Measurements from ENCODE around the gene RTP2. TPM values are rescaled to one million over a fixed set of nuclear protein-coding genes. Genes with fewer than 3 reads are reported as not detected.

RTP2 gene
- total RNA-seq, 2 experiments from 2014 or later: not detected

- H3K4me1 Mint-ChIP-seq (ENCODE audit: low read depth): peaks cover 37% of the 10 kb centered on the region
- DNase-seq (peak; percentile 84), ATAC-seq (peak; percentile 22)
- ChIA-PET CTCF (interaction anchor here (0.6 to 7.7 kb wide), 112 partner anchors 7 to 1408 kb away, joined by 3 to 346 read pairs (median 6); partner anchors contain the start of gene LPP), POLR2A (interaction anchor here (0.5 to 2.5 kb wide), 13 partner anchors 177 to 1212 kb away, joined by 3 to 13 read pairs (median 4); partner anchors contain the start of gene LPP)
- H3K36me3 Mint-ChIP-seq (ENCODE audit: low read depth): peaks cover 6% of the 10 kb centered on the region
- peak overlapping the region; percentile 98 for H3K27ac Mint-ChIP-seq
- no peaks in the 10 kb centered on the region for H3K27me3 Mint-ChIP-seq
- peak overlapping the region; percentile 93 for H3K4me3 Mint-ChIP-seq
- TF ChIP-seq, protein P1, sequence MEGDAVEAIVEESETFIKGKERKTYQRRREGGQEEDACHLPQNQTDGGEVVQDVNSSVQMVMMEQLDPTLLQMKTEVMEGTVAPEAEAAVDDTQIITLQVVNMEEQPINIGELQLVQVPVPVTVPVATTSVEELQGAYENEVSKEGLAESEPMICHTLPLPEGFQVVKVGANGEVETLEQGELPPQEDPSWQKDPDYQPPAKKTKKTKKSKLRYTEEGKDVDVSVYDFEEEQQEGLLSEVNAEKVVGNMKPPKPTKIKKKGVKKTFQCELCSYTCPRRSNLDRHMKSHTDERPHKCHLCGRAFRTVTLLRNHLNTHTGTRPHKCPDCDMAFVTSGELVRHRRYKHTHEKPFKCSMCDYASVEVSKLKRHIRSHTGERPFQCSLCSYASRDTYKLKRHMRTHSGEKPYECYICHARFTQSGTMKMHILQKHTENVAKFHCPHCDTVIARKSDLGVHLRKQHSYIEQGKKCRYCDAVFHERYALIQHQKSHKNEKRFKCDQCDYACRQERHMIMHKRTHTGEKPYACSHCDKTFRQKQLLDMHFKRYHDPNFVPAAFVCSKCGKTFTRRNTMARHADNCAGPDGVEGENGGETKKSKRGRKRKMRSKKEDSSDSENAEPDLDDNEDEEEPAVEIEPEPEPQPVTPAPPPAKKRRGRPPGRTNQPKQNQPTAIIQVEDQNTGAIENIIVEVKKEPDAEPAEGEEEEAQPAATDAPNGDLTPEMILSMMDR (IDR thresholded peaks at IDR 0.05): peak; percentile 97
- intact Hi-C loops (cut with micrococcal nuclease): loop anchor here (2.0 to 10.0 kb wide), 10 partner anchors 233 to 1293 kb away; no protein-coding TSS in a partner anchor
- H3K9me3 Mint-ChIP-seq: no peaks in the 10 kb centered on the region
These were observed 39.3 kb upstream of the RTP2 start for GRCh38 chr3:187741403-187742350.

DNA sequence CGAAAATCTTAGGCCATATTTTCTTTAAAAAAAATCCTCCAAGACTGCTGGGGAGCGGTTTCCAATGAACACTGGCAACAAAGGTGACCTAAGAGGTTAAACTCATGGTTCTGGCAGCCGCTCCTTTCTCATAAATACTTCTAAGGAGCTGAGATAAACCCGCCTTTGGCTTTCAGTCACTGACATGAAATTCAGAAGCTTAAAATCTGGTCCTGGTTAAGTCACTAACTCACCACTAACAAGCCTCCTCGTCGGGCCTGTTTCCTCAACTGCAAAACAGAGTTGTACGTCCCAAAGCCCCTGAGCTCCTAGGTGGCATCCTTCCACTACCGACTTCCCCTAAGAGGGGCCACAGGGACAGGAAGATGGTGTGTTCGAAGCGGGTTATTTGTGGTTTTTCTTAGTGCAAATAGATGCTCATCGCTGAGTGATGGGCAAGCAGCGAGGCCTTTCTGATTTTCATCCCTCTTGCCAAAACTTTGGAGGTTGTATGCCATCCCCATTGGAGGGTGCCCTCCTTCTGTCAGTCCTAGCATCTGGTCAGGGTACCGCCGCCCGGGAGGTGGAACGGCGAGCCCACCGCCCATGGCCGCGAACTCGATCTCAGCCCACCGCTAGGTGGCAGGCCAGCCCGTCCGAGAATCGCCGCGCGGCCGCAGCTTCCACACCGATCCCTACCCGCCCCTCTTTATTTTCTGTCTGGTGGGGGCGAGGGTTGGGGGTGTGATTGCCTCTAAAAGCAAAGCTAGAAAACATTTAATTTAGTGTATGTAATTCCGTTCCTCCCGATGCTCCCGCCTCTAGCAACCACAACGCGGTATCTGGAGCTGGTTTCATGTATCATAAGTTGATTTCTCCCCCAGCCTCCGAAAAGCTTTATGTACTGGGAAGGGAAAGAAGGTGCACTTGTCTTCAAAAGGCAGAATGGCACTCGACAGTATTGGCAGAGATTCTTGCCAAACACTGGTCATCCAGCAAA lies 38.4 kb upstream of the RTP2 start:
- intact Hi-C loops (cut with micrococcal nuclease): loop anchor here (2.0 to 10.0 kb wide), 9 partner anchors 417 to 1294 kb away; no protein-coding TSS in a partner anchor
- TF ChIP-seq, protein P1 (IDR thresholded peaks at IDR 0.05): peak; percentile 99
- ChIA-PET POLR2A (interaction anchor here (0.8 to 1.8 kb wide), 12 partner anchors 178 to 1213 kb away, joined by 3 to 13 read pairs (median 4); partner anchors contain the start of gene LPP), CTCF (interaction anchor here (0.6 to 7.7 kb wide), 189 partner anchors 8 to 1424 kb away, joined by 3 to 346 read pairs (median 4); partner anchors contain the start of gene LPP)
- Mint-ChIP-seq H3K9me3 (no peaks in the 10 kb centered on the region), H3K27ac (peak overlapping the region; percentile 98), H3K27me3 (no peaks in the 10 kb centered on the region), H3K36me3 (ENCODE audit: low read depth) (peaks cover 6% of the 10 kb centered on the region), H3K4me1 (ENCODE audit: low read depth) (peaks cover 47% of the 10 kb centered on the region), H3K4me3 (peak overlapping the region; percentile 93)
- ATAC-seq: no peak
- DNase-seq: peak; percentile 72

- H3K27ac Mint-ChIP-seq: peak overlapping the region; percentile 98
- H3K4me1 Mint-ChIP-seq (ENCODE audit: low read depth): peaks cover 47% of the 10 kb centered on the region
- peak overlapping the region; percentile 93 for H3K4me3 Mint-ChIP-seq
- no peaks in the 10 kb centered on the region for H3K27me3 Mint-ChIP-seq
- peaks cover 6% of the 10 kb centered on the region for H3K36me3 Mint-ChIP-seq (ENCODE audit: low read depth)
- POLR2A ChIA-PET: interaction anchor here (0.6 to 1.8 kb wide), 11 partner anchors 236 to 1302 kb away, joined by 3 to 13 read pairs (median 3); partner anchors contain the start of gene LPP
- DNase-seq (peak; percentile 84), ATAC-seq (peak; percentile 42)
- TF ChIP-seq, protein P1 (IDR thresholded peaks at IDR 0.05): peak; percentile 84
- H3K9me3 Mint-ChIP-seq: no peaks in the 10 kb centered on the region
- CTCF ChIA-PET: interaction anchor here (0.6 to 7.7 kb wide), 174 partner anchors 7 to 1425 kb away, joined by 3 to 346 read pairs (median 4); partner anchors contain the start of gene LPP
- intact Hi-C loops (cut with micrococcal nuclease): loop anchor here (1.0 to 10.0 kb wide), 11 partner anchors 418 to 1408 kb away; no protein-coding TSS in a partner anchor
These were observed 37.4 kb upstream of the RTP2 start for GRCh38 chr3:187739561-187740332.

- H3K9me3 Mint-ChIP-seq: no peaks in the 10 kb centered on the region
- ChIA-PET POLR2A (interaction anchor here (0.6 to 2.2 kb wide), 7 partner anchors 415 to 1302 kb away, joined by 3 to 7 read pairs (median 3); partner anchors contain the start of gene LPP), CTCF (interaction anchor here (0.7 to 7.7 kb wide), 76 partner anchors 8 to 1410 kb away, joined by 3 to 346 read pairs (median 5); no protein-coding TSS in a partner anchor)
- H3K4me1 Mint-ChIP-seq (ENCODE audit: low read depth): peaks cover 47% of the 10 kb centered on the region
- intact Hi-C loops (cut with micrococcal nuclease): loop anchor here (1.0 to 5.0 kb wide), 2 partner anchors 1215 to 1408 kb away; no protein-coding TSS in a partner anchor
- no peaks in the 10 kb centered on the region for H3K27me3 Mint-ChIP-seq
- peak; percentile 59 for DNase-seq
- TF ChIP-seq, protein P1 (IDR thresholded peaks at IDR 0.05): no peak
- peak overlapping the region; percentile 93 for H3K4me3 Mint-ChIP-seq
- no peak for ATAC-seq
- H3K27ac Mint-ChIP-seq: peak overlapping the region; percentile 98
- peaks cover 3% of the 10 kb centered on the region for H3K36me3 Mint-ChIP-seq (ENCODE audit: low read depth)
These were observed 36.8 kb upstream of the RTP2 start for GRCh38 chr3:187739094-187739560.

Data from activated CD8-positive, alpha-beta T cell treated with anti-CD3 and anti-CD28 coated beads for 36 hours (primary cell).